ENCODE data around the gene RAB6A.

DNA sequence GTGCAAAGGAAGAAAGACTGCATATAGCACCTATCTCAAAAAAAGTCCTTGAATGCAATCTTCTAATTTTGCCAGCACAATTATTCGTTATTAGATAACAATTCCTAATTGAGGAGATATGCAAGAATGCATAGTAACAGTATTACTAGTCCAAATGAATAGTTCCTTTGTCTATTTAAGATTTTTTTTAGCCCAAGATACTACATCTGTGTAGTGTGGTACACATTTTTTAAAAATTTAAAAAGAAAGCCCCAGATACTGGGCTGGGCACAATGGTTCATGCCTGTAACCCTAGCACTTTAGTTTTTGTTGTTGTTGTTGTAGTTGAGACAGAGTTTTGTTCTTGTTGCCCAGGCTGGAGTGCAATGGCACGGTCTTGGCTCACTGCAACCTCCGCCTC is 43.7 kb downstream of the RAB6A start:
- TF ChIP-seq, protein P1, sequence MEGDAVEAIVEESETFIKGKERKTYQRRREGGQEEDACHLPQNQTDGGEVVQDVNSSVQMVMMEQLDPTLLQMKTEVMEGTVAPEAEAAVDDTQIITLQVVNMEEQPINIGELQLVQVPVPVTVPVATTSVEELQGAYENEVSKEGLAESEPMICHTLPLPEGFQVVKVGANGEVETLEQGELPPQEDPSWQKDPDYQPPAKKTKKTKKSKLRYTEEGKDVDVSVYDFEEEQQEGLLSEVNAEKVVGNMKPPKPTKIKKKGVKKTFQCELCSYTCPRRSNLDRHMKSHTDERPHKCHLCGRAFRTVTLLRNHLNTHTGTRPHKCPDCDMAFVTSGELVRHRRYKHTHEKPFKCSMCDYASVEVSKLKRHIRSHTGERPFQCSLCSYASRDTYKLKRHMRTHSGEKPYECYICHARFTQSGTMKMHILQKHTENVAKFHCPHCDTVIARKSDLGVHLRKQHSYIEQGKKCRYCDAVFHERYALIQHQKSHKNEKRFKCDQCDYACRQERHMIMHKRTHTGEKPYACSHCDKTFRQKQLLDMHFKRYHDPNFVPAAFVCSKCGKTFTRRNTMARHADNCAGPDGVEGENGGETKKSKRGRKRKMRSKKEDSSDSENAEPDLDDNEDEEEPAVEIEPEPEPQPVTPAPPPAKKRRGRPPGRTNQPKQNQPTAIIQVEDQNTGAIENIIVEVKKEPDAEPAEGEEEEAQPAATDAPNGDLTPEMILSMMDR (IDR thresholded peaks at IDR 0.05), result no peak
- no peak for TF ChIP-seq ZFX (IDR thresholded peaks at IDR 0.05; ENCODE audit: borderline replicate concordance)
